GM19099 (cell line): ENCODE results near the gene IGF2BP3.

Source experiments
- POLR2A ChIP-seq: IDR thresholded peaks from 3 replicates; pipeline ENCODE4 v1.6.1; 2011; ENCODE audit warnings: low read depth; ENCODE audit not compliant: insufficient read length; ENCODE audit errors: extremely low read depth

Gene IGF2BP3

DNA sequence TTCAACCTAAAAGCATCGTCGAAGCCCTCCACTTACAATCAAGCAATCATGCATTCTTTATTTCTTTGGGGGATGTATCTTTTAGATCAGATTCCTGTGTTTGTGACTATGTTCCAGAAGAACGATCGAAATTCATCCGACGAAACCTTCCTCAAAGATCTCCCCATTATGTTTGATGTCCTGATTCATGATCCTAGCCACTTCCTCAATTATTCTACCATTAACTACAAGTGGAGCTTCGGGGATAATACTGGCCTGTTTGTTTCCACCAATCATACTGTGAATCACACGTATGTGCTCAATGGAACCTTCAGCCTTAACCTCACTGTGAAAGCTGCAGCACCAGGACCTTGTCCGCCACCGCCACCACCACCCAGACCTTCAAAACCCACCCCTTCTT is 209.9 kb downstream of the IGF2BP3 start:
- no peak for TF ChIP-seq POLR2A
